ENCODE data around the gene DVL1.

DVL1 gene

GRCh38 chr1:1285611-1286311, 63.5 kb downstream of the DVL1 start:
- in situ Hi-C loops (cut with MboI; ENCODE audit: low sequenced_read_pairs), result no loop called here
